Measurements from ENCODE around the gene EPHB1.
A peak's percentile ranks its signal among the peaks of the same experiment; 100 is the strongest.
"Not testable (repeated sequence)": the region's sequence is repeated elsewhere in the genome, so short reads cannot be mapped to it uniquely, and the experiment has no call there.

EPHB1 gene

GRCh38 chr3:134964226-134964625 is 169.2 kb downstream of the EPHB1 start:
- no peak for DNase-seq

GRCh38 chr3:134965865-134966481 is 170.9 kb downstream of the EPHB1 start:
- no peak for DNase-seq

- no peak for DNase-seq
Observed at GRCh38 chr3:134970895-134971294, 175.8 kb downstream of the EPHB1 start.

GRCh38 chr3:134971306-134971705 is 176.2 kb downstream of the EPHB1 start:
- no peak for DNase-seq

GRCh38 chr3:134971907-134972306 is 176.8 kb downstream of the EPHB1 start:
- DNase-seq: not testable (repeated sequence)

- no peak for DNase-seq
Observed at GRCh38 chr3:134972836-134973455, 177.9 kb downstream of the EPHB1 start.

- no peak for DNase-seq
Observed at GRCh38 chr3:134974624-134975023, 179.6 kb downstream of the EPHB1 start.

- no peak for DNase-seq
Observed at GRCh38 chr3:134976948-134977347, 181.9 kb downstream of the EPHB1 start.

- no peak for DNase-seq
Observed at GRCh38 chr3:134978658-134979057, 183.6 kb downstream of the EPHB1 start.

- DNase-seq: peak; percentile 8
Observed at GRCh38 chr3:134985864-134986715, 191.0 kb downstream of the EPHB1 start.

GRCh38 chr3:134988666-134989065 is 193.6 kb downstream of the EPHB1 start:
- no peak for DNase-seq

GRCh38 chr3:134991003-134991402 is 195.9 kb downstream of the EPHB1 start:
- no peak for DNase-seq

GRCh38 chr3:134991472-134992010 is 196.5 kb downstream of the EPHB1 start:
- DNase-seq: no peak

- no peak for DNase-seq
Observed at GRCh38 chr3:134992180-134992579, 197.1 kb downstream of the EPHB1 start.

GRCh38 chr3:134992586-134992985 is 197.5 kb downstream of the EPHB1 start:
- DNase-seq: no peak

- no peak for DNase-seq
Observed at GRCh38 chr3:134993011-134993410, 198.0 kb downstream of the EPHB1 start.

GRCh38 chr3:134998158-134998557 is 203.1 kb downstream of the EPHB1 start:
- DNase-seq: no peak

GRCh38 chr3:134998855-134999254 is 203.8 kb downstream of the EPHB1 start:
- no peak for DNase-seq

- DNase-seq: no peak
Observed at GRCh38 chr3:135000465-135000864, 205.4 kb downstream of the EPHB1 start.

- DNase-seq: not testable (repeated sequence)
Observed at GRCh38 chr3:135005616-135006015, 210.6 kb downstream of the EPHB1 start.

- peak; percentile 54 for DNase-seq
Observed at GRCh38 chr3:135007607-135008006, 212.5 kb downstream of the EPHB1 start.

GRCh38 chr3:135008326-135008725 is 213.3 kb downstream of the EPHB1 start:
- DNase-seq: no peak

- no peak for DNase-seq
Observed at GRCh38 chr3:135009014-135009413, 214.0 kb downstream of the EPHB1 start.

- no peak for DNase-seq
Observed at GRCh38 chr3:135012101-135012500, 217.0 kb downstream of the EPHB1 start.

All from fibroblast of skin of right quadriceps (primary cell).